H9 (cell line): ENCODE data around the gene LY6G6F. TPM values are rescaled to one million over a fixed set of nuclear protein-coding genes. Genes with fewer than 3 reads are reported as not detected.
A peak's percentile ranks its signal among the peaks of the same experiment; 100 is the strongest.

ENCODE experiments used
- DNase-seq: peaks from one replicate; pipeline ENCODE4 v3.0.0-alpha.2; 2017
- H2AFZ ChIP-seq: one replicate; pipeline ENCODE4 v1.6.1; 2013; ENCODE audit warnings: mild to moderate bottlenecking, low read length, control low read depth, moderate library complexity
- H2AK5ac ChIP-seq: 2 replicates; pipeline ENCODE4 v1.6.1; 2013; ENCODE audit warnings: low read length, control low read depth, mixed read lengths; ENCODE audit not compliant: insufficient read length
- H2BK120ac ChIP-seq: one replicate; pipeline ENCODE4 v1.6.1; 2013; ENCODE audit warnings: low read depth, mild to moderate bottlenecking, low read length, control low read depth, inconsistent platforms; ENCODE audit not compliant: poor library complexity, severe bottlenecking
- H2BK12ac ChIP-seq: 2 replicates; pipeline ENCODE4 v1.6.1; 2013; ENCODE audit warnings: low read length, control low read depth, mixed read lengths, low read depth; ENCODE audit not compliant: insufficient read length
- H2BK15ac ChIP-seq: 2 replicates; pipeline ENCODE4 v1.6.1; 2013; ENCODE audit warnings: low read depth, low read length, control low read depth
- H2BK20ac ChIP-seq: one replicate; pipeline ENCODE4 v1.6.1; 2013; ENCODE audit warnings: low read depth, mild to moderate bottlenecking, low read length, control low read depth, inconsistent platforms; ENCODE audit not compliant: poor library complexity, severe bottlenecking
- H2BK5ac ChIP-seq: 2 replicates; pipeline ENCODE4 v1.6.1; 2013; ENCODE audit warnings: low read length, control low read depth, mixed read lengths; ENCODE audit not compliant: insufficient read length
- H3K14ac ChIP-seq: 2 replicates; pipeline ENCODE4 v1.6.1; 2013; ENCODE audit warnings: low read length, control low read depth; ENCODE audit not compliant: insufficient read depth
- H3K18ac ChIP-seq: 2 replicates; pipeline ENCODE4 v1.6.1; 2013; ENCODE audit warnings: low read depth, mild to moderate bottlenecking, mixed read lengths, low read length, control low read depth; ENCODE audit not compliant: insufficient read length
- H3K23ac ChIP-seq: 2 replicates; pipeline ENCODE4 v1.6.1; 2013; ENCODE audit warnings: low read length, control low read depth, mixed read lengths, low read depth; ENCODE audit not compliant: insufficient read length
- H3K23me2 ChIP-seq: 2 replicates; pipeline ENCODE4 v1.6.1; 2013; ENCODE audit warnings: low read depth, mild to moderate bottlenecking, mixed read lengths, low read length, control low read depth; ENCODE audit not compliant: insufficient read length, poor library complexity, severe bottlenecking
- H3K27ac ChIP-seq: 2 replicates; pipeline ENCODE4 v1.5.1; 2013; ENCODE audit warnings: low read length, control low read depth, mixed read lengths, low read depth; ENCODE audit not compliant: insufficient read length
- H3K27me3 ChIP-seq: 2 replicates; pipeline ENCODE4 v1.6.1; 2013; ENCODE audit warnings: low read length, control low read depth, inconsistent platforms; ENCODE audit not compliant: insufficient read depth
- H3K4ac ChIP-seq: 2 replicates; pipeline ENCODE4 v1.6.1; 2013; ENCODE audit warnings: low read depth, mild to moderate bottlenecking, control low read depth, inconsistent platforms, low read length, moderate library complexity
- H3K4me1 ChIP-seq: 2 replicates; pipeline ENCODE4 v1.6.1; 2013; ENCODE audit warnings: low read length, control low read depth, inconsistent platforms; ENCODE audit not compliant: insufficient read depth
- H3K4me2 ChIP-seq: 2 replicates; pipeline ENCODE4 v1.6.1; 2013; ENCODE audit warnings: low read length, control low read depth, mixed read lengths; ENCODE audit not compliant: insufficient read length, insufficient read depth
- H3K56ac ChIP-seq: 2 replicates; pipeline ENCODE4 v1.6.1; 2013; ENCODE audit warnings: low read depth, mild to moderate bottlenecking, mixed read lengths, low read length, control low read depth; ENCODE audit not compliant: insufficient read length
- H3K79me1 ChIP-seq: 2 replicates; pipeline ENCODE4 v1.6.1; 2013; ENCODE audit warnings: low read depth, mild to moderate bottlenecking, moderate library complexity, low read length, control low read depth, inconsistent platforms; ENCODE audit not compliant: insufficient read depth, poor library complexity, severe bottlenecking
- H3K79me2 ChIP-seq: 2 replicates; pipeline ENCODE4 v1.6.1; 2013; ENCODE audit warnings: low read length, control low read depth, inconsistent platforms; ENCODE audit not compliant: insufficient read depth
- H3K9ac ChIP-seq: 2 replicates; pipeline ENCODE4 v1.6.1; 2013; ENCODE audit warnings: low read length, control low read depth, mixed read lengths; ENCODE audit not compliant: insufficient read length; ENCODE audit errors: extremely low read depth
- H3K9me3 ChIP-seq: one replicate; pipeline ENCODE4 v1.6.1; 2013; ENCODE audit warnings: low read depth, low read length, inconsistent platforms; ENCODE audit not compliant: control insufficient read depth
- H3T11ph ChIP-seq: one replicate; pipeline ENCODE4 v1.6.1; 2013; ENCODE audit warnings: mild to moderate bottlenecking, low read length, control low read depth, inconsistent platforms
- H4K20me1 ChIP-seq: one replicate; pipeline ENCODE4 v1.6.1; 2013; ENCODE audit not compliant: control insufficient read depth, insufficient read length, insufficient read depth
- H4K5ac ChIP-seq: 2 replicates; pipeline ENCODE4 v1.6.1; 2013; ENCODE audit warnings: low read depth, mild to moderate bottlenecking, mixed read lengths, low read length, control low read depth; ENCODE audit not compliant: insufficient read length
- H4K8ac ChIP-seq: replicated peaks from 2 replicates; pipeline ENCODE4 v1.6.1; 2013; ENCODE audit warnings: low read length, control low read depth, mixed read lengths, low read depth; ENCODE audit not compliant: insufficient read length
- H4K91ac ChIP-seq: 2 replicates; pipeline ENCODE4 v1.6.1; 2013; ENCODE audit warnings: low read depth, mild to moderate bottlenecking, moderate library complexity, mixed read lengths, low read length, control low read depth; ENCODE audit not compliant: insufficient read length
- H3K27ac Mint-ChIP-seq, 3 experiments: 2 replicates in 2 of 3; 3 replicates in 1 of 3; pipeline ENCODE4 v1.8.0; 2020 to 2021; ENCODE audit warnings: mixed read lengths in 3 of 3, mild to moderate bottlenecking in 1 of 3, moderate library complexity in 1 of 3
- H3K27me3 Mint-ChIP-seq: 2 replicates; pipeline ENCODE4 v1.8.0; 2021; ENCODE audit warnings: low read depth, mild to moderate bottlenecking, moderate library complexity, mixed read lengths
- H3K36me3 Mint-ChIP-seq, 3 experiments: 2 replicates in 2 of 3; 3 replicates in 1 of 3; pipeline ENCODE4 v1.8.0; 2020 to 2021; ENCODE audit warnings: low read depth in 3 of 3, mixed read lengths in 3 of 3; ENCODE audit not compliant: insufficient read depth in 1 of 3
- H3K4me1 Mint-ChIP-seq, 2 experiments: 2 replicates each; pipeline ENCODE4 v1.8.0; 2020; ENCODE audit warnings: mixed read lengths in 2 of 2
- H3K4me3 Mint-ChIP-seq, 2 experiments: 2 replicates in 1 of 2; 3 replicates in 1 of 2; pipeline ENCODE4 v1.8.0; 2020 to 2021; ENCODE audit warnings: mild to moderate bottlenecking in 2 of 2, mixed read lengths in 2 of 2, moderate library complexity in 1 of 2
- H3K9me3 Mint-ChIP-seq, 2 experiments: 2 replicates in 1 of 2; 3 replicates in 1 of 2; pipeline ENCODE4 v1.8.0; 2020; ENCODE audit warnings: mild to moderate bottlenecking in 2 of 2, mixed read lengths in 2 of 2, moderate library complexity in 1 of 2
- CTCF ChIP-seq: fragments of 200-600 bp; sonication (generic); conservative IDR thresholded peaks from 3 replicates; pipeline ENCODE4 v1.8.0; 2021; ENCODE audit warnings: antibody characterized with exemption, mild to moderate bottlenecking
- WGBS: extraction: QIAGEN DNeasy Blood & Tissue Kit; methylation state at CpG from one replicate; pipeline ENCODE4 v1.1.7; 2013; ENCODE audit warnings: missing lambda C conversion rate, low lambda C conversion rate, mixed read lengths; ENCODE audit not compliant: insufficient read length; ENCODE audit errors: extremely low coverage; 5-methylcytosine and 5-hydroxymethylcytosine counted together
- total RNA-seq: library from RNA; stranded (reverse); gene quantifications from 2 replicates; pipeline ENCODE4 v1.2.1, GENCODE V29; 2021

Gene LY6G6F
- total RNA-seq, 1 experiment from 2014 or later = not detected

- H3K9me3 ChIP-seq = no peaks in the 10 kb centered on the region
- no peak overlapping the region for H2BK120ac ChIP-seq
- peaks cover 27 to 61% (median 55%) of the 10 kb centered on the region in 3 experiments for H3K36me3 Mint-ChIP-seq
- H4K91ac ChIP-seq = no peak overlapping the region
- no CpG with 5 or more reads among the region's 41 CpGs for WGBS
- H3K4ac ChIP-seq = no peak overlapping the region
- H3K4me2 ChIP-seq = no peak overlapping the region
- H3K4me1 ChIP-seq = no peaks in the 10 kb centered on the region
- H3T11ph ChIP-seq = no peak overlapping the region
- H2AK5ac ChIP-seq = no peak overlapping the region
- no peak overlapping the region for H2BK5ac ChIP-seq
- no peaks in the 10 kb centered on the region; a peak in 2 of 5 replicates for H3K9me3 Mint-ChIP-seq
- no peak overlapping the region for H2BK15ac ChIP-seq
- H3K27me3 Mint-ChIP-seq = no peaks in the 10 kb centered on the region
- peaks cover 15 to 20% of the 10 kb centered on the region in 2 experiments for H3K4me1 Mint-ChIP-seq
- no peak overlapping the region for H3K18ac ChIP-seq
- H3K79me2 ChIP-seq = no peaks in the 10 kb centered on the region
- H2BK20ac ChIP-seq = no peak overlapping the region
- H4K8ac ChIP-seq = no peak overlapping the region
- no peak overlapping the region; a peak in 1 of 7 replicates for H3K27ac Mint-ChIP-seq
- peaks cover 9% of the 10 kb centered on the region for H3K23me2 ChIP-seq
- no peak overlapping the region for H3K23ac ChIP-seq
- no peak for DNase-seq
- H3K27ac ChIP-seq = no peak overlapping the region
- no peaks in the 10 kb centered on the region for H3K27me3 ChIP-seq
- TF ChIP-seq CTCF = no peak
- H4K20me1 ChIP-seq = no peaks in the 10 kb centered on the region
- H4K5ac ChIP-seq = no peak overlapping the region
- no peak overlapping the region for H3K14ac ChIP-seq
- no peak overlapping the region for H3K9ac ChIP-seq
- peak overlapping the region; percentile 83 to 98 for H3K4me3 Mint-ChIP-seq
- no peaks in the 10 kb centered on the region for H3K79me1 ChIP-seq
- no peak overlapping the region for H2AFZ ChIP-seq
- H2BK12ac ChIP-seq = no peak overlapping the region
- H3K56ac ChIP-seq = no peak overlapping the region
Observed at GRCh38 chr6:31727717-31728671, 21.3 kb downstream of the LY6G6F start.
